ENCODE measurements around the gene NEK11. TPM values are rescaled to one million over a fixed set of nuclear protein-coding genes. Genes with fewer than 3 reads are reported as not detected.

NEK11 gene
- polyA plus RNA-seq, 1 donor (not counting 4 experiments of a cell fraction or from before 2014, with no cell fraction given): 9.4 TPM

DNA sequence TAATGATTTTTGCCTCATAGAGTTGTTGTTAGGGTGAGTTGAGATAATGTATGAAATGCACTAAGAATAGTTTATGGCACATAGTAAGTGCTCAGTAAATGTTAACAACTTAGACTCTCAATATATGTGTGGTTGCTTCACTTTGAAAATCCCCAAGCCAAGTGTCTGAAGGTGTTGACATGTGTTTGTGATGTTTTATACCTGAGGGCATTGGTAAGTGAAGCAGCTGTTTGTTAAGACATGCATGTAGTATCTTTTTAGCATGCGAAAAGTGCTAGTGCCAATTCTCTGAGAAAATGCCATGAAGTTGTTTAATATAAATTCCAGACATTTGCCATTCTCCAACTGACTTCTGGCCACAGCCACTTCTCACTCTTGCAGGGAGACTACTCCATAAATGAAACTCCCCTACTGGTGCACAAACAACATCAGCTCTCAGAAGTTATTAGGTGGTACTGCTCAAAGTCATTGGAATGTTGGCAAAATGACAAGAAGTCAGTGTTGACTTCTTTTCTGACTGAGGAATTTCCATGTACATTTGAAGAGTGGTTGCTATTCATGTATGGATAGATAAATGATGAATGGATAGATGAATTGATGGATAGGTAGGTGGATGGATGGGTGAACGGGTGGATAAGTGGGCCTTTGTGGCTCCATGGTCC is 251.3 kb downstream of the NEK11 start:
- no peak overlapping the region for H3K4me3 ChIP-seq (ENCODE audit: control insufficient read depth in 2 of 3, extremely low read depth in 1 of 3, insufficient read depth in 2 of 3, low read depth in 1 of 3, low read length in 3 of 3)
- H3K27ac ChIP-seq (ENCODE audit: control insufficient read depth, insufficient read depth, low read length): no peak overlapping the region
- TF ChIP-seq, protein P1, sequence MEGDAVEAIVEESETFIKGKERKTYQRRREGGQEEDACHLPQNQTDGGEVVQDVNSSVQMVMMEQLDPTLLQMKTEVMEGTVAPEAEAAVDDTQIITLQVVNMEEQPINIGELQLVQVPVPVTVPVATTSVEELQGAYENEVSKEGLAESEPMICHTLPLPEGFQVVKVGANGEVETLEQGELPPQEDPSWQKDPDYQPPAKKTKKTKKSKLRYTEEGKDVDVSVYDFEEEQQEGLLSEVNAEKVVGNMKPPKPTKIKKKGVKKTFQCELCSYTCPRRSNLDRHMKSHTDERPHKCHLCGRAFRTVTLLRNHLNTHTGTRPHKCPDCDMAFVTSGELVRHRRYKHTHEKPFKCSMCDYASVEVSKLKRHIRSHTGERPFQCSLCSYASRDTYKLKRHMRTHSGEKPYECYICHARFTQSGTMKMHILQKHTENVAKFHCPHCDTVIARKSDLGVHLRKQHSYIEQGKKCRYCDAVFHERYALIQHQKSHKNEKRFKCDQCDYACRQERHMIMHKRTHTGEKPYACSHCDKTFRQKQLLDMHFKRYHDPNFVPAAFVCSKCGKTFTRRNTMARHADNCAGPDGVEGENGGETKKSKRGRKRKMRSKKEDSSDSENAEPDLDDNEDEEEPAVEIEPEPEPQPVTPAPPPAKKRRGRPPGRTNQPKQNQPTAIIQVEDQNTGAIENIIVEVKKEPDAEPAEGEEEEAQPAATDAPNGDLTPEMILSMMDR (optimal IDR thresholded peaks at IDR 0.05 in 1 of 3, IDR thresholded peaks at IDR 0.05 in 1 of 3, conservative IDR thresholded peaks at IDR 0.05 in 1 of 3; ENCODE audit: extremely low read depth in 1 of 3, insufficient read depth in 2 of 3, low read length in 3 of 3): no peak
- no peak for TF ChIP-seq EZH2 (IDR thresholded peaks at IDR 0.05; ENCODE audit: low read length)
- DNase-seq (ENCODE audit: low read depth, low spot score) (no peak), FAIRE-seq (no peak)
- no peak overlapping the region for H2AFZ ChIP-seq (ENCODE audit: control insufficient read depth, low read length)
- no peak overlapping the region for H3K9ac ChIP-seq (ENCODE audit: control insufficient read depth, extremely low read depth, insufficient read depth, low read length)
- H3K9me3 ChIP-seq (ENCODE audit: control insufficient read depth, low read depth, low read length): no peaks in the 10 kb centered on the region
- no peaks in the 10 kb centered on the region for H4K20me1 ChIP-seq (ENCODE audit: control insufficient read depth, extremely low read depth, insufficient read depth, low read length)
- no peaks in the 10 kb centered on the region for H3K36me3 ChIP-seq (ENCODE audit: control insufficient read depth in 2 of 2, extremely low read depth in 1 of 2, insufficient read depth in 2 of 2, low read length in 2 of 2)
- dilution Hi-C loops (cut with MboI; ENCODE audit: extremely low pct_ligation_motif_present, low sequenced_read_pairs): no loop called here
- H3K4me2 ChIP-seq (ENCODE audit: control insufficient read depth, extremely low read depth, insufficient read depth, low read depth, low read length): no peak overlapping the region
- no peaks in the 10 kb centered on the region for H3K79me2 ChIP-seq (ENCODE audit: control insufficient read depth, insufficient read depth, low read length)
- no peaks in the 10 kb centered on the region for H3K4me1 ChIP-seq (ENCODE audit: control insufficient read depth, extremely low read depth, insufficient read depth, low read length)
- H3K27me3 ChIP-seq (ENCODE audit: control insufficient read depth, extremely low read depth, insufficient read depth, low read length): no peaks in the 10 kb centered on the region
- H3K9me1 ChIP-seq (ENCODE audit: control insufficient read depth, extremely low read depth, insufficient read depth, low read length): no peaks in the 10 kb centered on the region

DNA sequence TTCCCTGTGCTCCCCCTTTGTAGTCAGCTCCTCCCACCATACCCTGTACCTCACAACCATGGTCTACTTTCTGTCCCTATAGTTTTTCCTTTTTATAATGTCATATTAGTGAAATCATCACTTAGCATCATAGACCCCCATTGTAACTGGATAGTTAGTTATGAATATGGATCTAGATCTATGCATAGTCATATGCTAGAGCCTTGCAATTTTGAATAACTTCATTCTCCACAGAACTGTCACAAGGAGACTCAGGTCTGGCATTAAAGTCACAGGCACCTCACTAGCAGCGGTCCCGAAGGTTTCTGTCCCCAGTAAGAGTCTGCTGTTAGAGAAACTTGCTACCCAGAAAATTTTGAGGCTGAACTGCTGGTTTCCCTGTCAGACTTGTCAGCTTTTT is 252.9 kb downstream of the NEK11 start:
- Histone ChIP-seq H4K20me1 (ENCODE audit: control insufficient read depth, extremely low read depth, insufficient read depth, low read length) (no peaks in the 10 kb centered on the region), H3K79me2 (ENCODE audit: control insufficient read depth, insufficient read depth, low read length) (no peaks in the 10 kb centered on the region), H3K4me3 (ENCODE audit: control insufficient read depth in 2 of 3, extremely low read depth in 1 of 3, insufficient read depth in 2 of 3, low read depth in 1 of 3, low read length in 3 of 3) (no peak overlapping the region), H3K9me3 (ENCODE audit: control insufficient read depth, low read depth, low read length) (no peaks in the 10 kb centered on the region), H3K9ac (ENCODE audit: control insufficient read depth, extremely low read depth, insufficient read depth, low read length) (no peak overlapping the region), H3K4me2 (ENCODE audit: control insufficient read depth, extremely low read depth, insufficient read depth, low read depth, low read length) (no peak overlapping the region), H3K4me1 (ENCODE audit: control insufficient read depth, extremely low read depth, insufficient read depth, low read length) (no peaks in the 10 kb centered on the region), H3K27me3 (ENCODE audit: control insufficient read depth, extremely low read depth, insufficient read depth, low read length) (no peaks in the 10 kb centered on the region), H3K9me1 (ENCODE audit: control insufficient read depth, extremely low read depth, insufficient read depth, low read length) (no peaks in the 10 kb centered on the region), H3K36me3 (ENCODE audit: control insufficient read depth in 2 of 2, extremely low read depth in 1 of 2, insufficient read depth in 2 of 2, low read length in 2 of 2) (no peaks in the 10 kb centered on the region), H2AFZ (ENCODE audit: control insufficient read depth, low read length) (no peak overlapping the region), H3K27ac (ENCODE audit: control insufficient read depth, insufficient read depth, low read length) (no peak overlapping the region)
- dilution Hi-C loops (cut with MboI; ENCODE audit: extremely low pct_ligation_motif_present, low sequenced_read_pairs): no loop called here
- no peak for DNase-seq (ENCODE audit: low read depth, low spot score)
- no peak for FAIRE-seq
- no peak for TF ChIP-seq EZH2 (IDR thresholded peaks at IDR 0.05; ENCODE audit: low read length)
- TF ChIP-seq, protein P1 (optimal IDR thresholded peaks at IDR 0.05 in 1 of 3, IDR thresholded peaks at IDR 0.05 in 1 of 3, conservative IDR thresholded peaks at IDR 0.05 in 1 of 3; ENCODE audit: extremely low read depth in 1 of 3, insufficient read depth in 2 of 3, low read length in 3 of 3): no peak

Data from keratinocyte (primary cell).